WTC11 (cell line): ENCODE data around the gene EPHA2.

Experiments
- ATF3 ChIP-seq: sonication (generic); formaldehyde crosslinking; conservative IDR thresholded peaks from 2 replicates; pipeline ENCODE4 v1.8.1; 2022; ENCODE audit warnings: mild to moderate bottlenecking, missing genetic modification reagents
- CREM ChIP-seq: sonication (generic); formaldehyde crosslinking; IDR thresholded peaks from 2 replicates; pipeline ENCODE4 v1.8.1; 2022; ENCODE audit warnings: mild to moderate bottlenecking, missing genetic modification reagents, moderate library complexity
- CTCF ChIP-seq: fragments of 200-600 bp; IDR thresholded peaks from 2 replicates; pipeline ENCODE4 v1.8.0; 2022; ENCODE audit warnings: antibody characterized with exemption
- FOXP1 ChIP-seq: sonication (generic); formaldehyde crosslinking; IDR thresholded peaks from 2 replicates; pipeline ENCODE4 v1.8.0; 2022; ENCODE audit warnings: missing genetic modification reagents, mild to moderate bottlenecking, moderate library complexity, borderline replicate concordance
- HMGA2 ChIP-seq: fragments of 250-450 bp; sonication (Bioruptor Pico); IDR thresholded peaks from 2 replicates; pipeline ENCODE4 v1.4.0; 2021; ENCODE audit warnings: mild to moderate bottlenecking, moderate library complexity
- IRF2 ChIP-seq: sonication (generic); formaldehyde crosslinking; IDR thresholded peaks from 2 replicates; pipeline ENCODE4 v1.8.0; 2022; ENCODE audit warnings: low read depth, missing genetic modification reagents, borderline replicate concordance
- MAX ChIP-seq: sonication (generic); formaldehyde crosslinking; IDR thresholded peaks from 2 replicates; pipeline ENCODE4 v1.8.0; 2022; ENCODE audit warnings: mild to moderate bottlenecking, missing genetic modification reagents
- RELA ChIP-seq: sonication (generic); formaldehyde crosslinking; IDR thresholded peaks from 2 replicates; pipeline ENCODE4 v1.8.1; 2022; ENCODE audit warnings: missing genetic modification reagents, mild to moderate bottlenecking, borderline replicate concordance
- TEAD4 ChIP-seq: sonication (generic); formaldehyde crosslinking; IDR thresholded peaks from 2 replicates; pipeline ENCODE4 v1.8.0; 2022; ENCODE audit warnings: mild to moderate bottlenecking, missing genetic modification reagents
- ZNF416 ChIP-seq: fragments of 250-450 bp; sonication (Bioruptor Pico); IDR thresholded peaks from 2 replicates; pipeline ENCODE4 v1.9.0; 2021; ENCODE audit warnings: mild to moderate bottlenecking, inconsistent platforms

- TF ChIP-seq CTCF, result no peak
- TF ChIP-seq RELA (CRISPR knock-in tag), result no peak
- no peak for TF ChIP-seq ATF3 (CRISPR knock-in tag)
- TF ChIP-seq HMGA2 (CRISPR knock-in tag), result 0 out of 2 replicates have a peak, but pooled peaks have one; percentile 22
- TF ChIP-seq CREM, result no peak
- TF ChIP-seq TEAD4, result no peak
- TF ChIP-seq MAX (CRISPR knock-in tag), result no peak
- no peak for TF ChIP-seq IRF2 (CRISPR knock-in tag)
- no peak for TF ChIP-seq ZNF416
- TF ChIP-seq FOXP1 (CRISPR knock-in tag), result no peak
These were observed 24.5 kb upstream of the EPHA2 start for GRCh38 chr1:16180291-16180824.
